Esophagus (tissue), 2 donors: Measurements from ENCODE around the gene DNAI7. TPM values are rescaled to one million over a fixed set of nuclear protein-coding genes. Genes with fewer than 3 reads are reported as not detected.

ENCODE experiments used
- H3K27ac ChIP-seq, 2 donors: one replicate each; pipeline ENCODE4 v1.5.1; 2013; ENCODE audit warnings: low read depth in 2 of 2, mild to moderate bottlenecking in 2 of 2, inconsistent platforms in 1 of 2, low read length in 1 of 2, moderate library complexity in 1 of 2
- H3K27me3 ChIP-seq, 2 donors: one replicate each; pipeline ENCODE4 v1.6.1; 2013; ENCODE audit warnings: low read length in 2 of 2, control low read depth in 1 of 2, mild to moderate bottlenecking in 1 of 2; ENCODE audit not compliant: insufficient read depth in 2 of 2, control insufficient read depth in 1 of 2
- H3K36me3 ChIP-seq, 2 donors: one replicate each; pipeline ENCODE4 v1.6.1; 2013; ENCODE audit warnings: low read length in 1 of 2; ENCODE audit not compliant: control insufficient read depth in 2 of 2, insufficient read depth in 2 of 2
- H3K4me1 ChIP-seq, 2 donors: one replicate each; pipeline ENCODE4 v1.6.1; 2013; ENCODE audit warnings: low read length in 1 of 2; ENCODE audit not compliant: control insufficient read depth in 2 of 2, insufficient read depth in 2 of 2
- H3K4me3 ChIP-seq, 2 donors: one replicate each; pipeline ENCODE4 v1.5.1; 2013; ENCODE audit warnings: low read length in 2 of 2, mild to moderate bottlenecking in 2 of 2, low read depth in 1 of 2, moderate library complexity in 1 of 2
- H3K9me3 ChIP-seq, 2 donors: one replicate each; pipeline ENCODE4 v1.6.1; 2013; ENCODE audit warnings: mild to moderate bottlenecking in 2 of 2, low read depth in 1 of 2, low read length in 1 of 2, moderate library complexity in 1 of 2; ENCODE audit not compliant: control insufficient read depth in 2 of 2, insufficient read depth in 1 of 2
- WGBS, 2 donors: extraction: QIAGEN DNeasy Blood & Tissue Kit; methylation state at CpG; one replicate each; pipeline ENCODE4 v1.1.7; 2013; 5-methylcytosine and 5-hydroxymethylcytosine counted together
- polyA plus RNA-seq, 2 donors: library from polyadenylated mRNA; stranded (reverse); fragments of 200-250 nt; gene quantifications; one replicate each; pipeline ENCODE4 v1.2.3, GENCODE V29; 2013
- donor health status: healthy with polysubstance abuse.
- donor health status: Bipolar disorder and iron deficiency.

The DNAI7 gene
- polyA plus RNA-seq, 2 donors: 0.07 to 0.18 TPM

DNA sequence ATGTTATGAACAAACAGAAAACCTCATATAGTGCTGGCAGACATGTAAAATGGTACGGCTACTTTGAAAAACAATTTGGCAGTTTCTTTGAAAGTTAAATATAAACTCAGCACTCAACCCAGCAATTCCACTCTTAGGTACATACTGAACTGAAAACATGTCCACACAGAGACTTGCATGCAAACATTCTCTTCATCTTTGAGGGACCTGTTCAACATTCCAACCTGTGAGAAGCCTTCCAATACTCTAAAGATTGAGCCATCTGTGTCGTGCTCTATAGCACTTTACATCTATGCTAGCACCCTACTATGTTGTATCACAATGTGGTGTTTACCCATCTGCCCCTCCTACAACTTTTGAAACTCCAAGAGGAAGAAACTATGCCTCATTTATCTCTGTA is 79.3 kb downstream of the DNAI7 start:
- no peaks in the 10 kb centered on the region for H3K27me3 ChIP-seq
- H3K4me1 ChIP-seq: no peaks in the 10 kb centered on the region
- no peak overlapping the region for H3K27ac ChIP-seq
- H3K9me3 ChIP-seq: no peaks in the 10 kb centered on the region
- 42 to 51% methylated on average over 2 of the region's 2 CpGs for WGBS, 2 donors
- H3K4me3 ChIP-seq: no peak overlapping the region
- no peaks in the 10 kb centered on the region for H3K36me3 ChIP-seq

DNA sequence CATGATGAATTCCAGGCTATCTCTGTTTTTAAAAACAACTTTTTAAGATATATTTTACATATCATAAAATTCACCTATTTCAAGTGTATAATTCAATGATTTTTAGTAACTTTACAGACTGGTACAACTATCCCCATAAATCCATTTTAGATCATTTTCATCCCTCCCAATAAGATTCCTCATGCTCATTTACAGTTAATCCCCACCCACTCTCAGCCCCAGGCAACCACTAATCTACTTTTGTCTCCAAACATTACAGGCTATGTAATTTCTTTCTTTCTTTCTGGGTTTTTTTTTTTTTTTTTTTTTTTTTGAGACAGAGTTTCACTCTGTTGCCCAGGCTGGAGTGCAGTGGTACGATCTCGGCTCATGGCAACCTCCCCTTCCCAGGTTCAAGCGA is 81.3 kb downstream of the DNAI7 start:
- H3K27ac ChIP-seq: no peak overlapping the region
- no peaks in the 10 kb centered on the region for H3K4me1 ChIP-seq
- no peaks in the 10 kb centered on the region for H3K9me3 ChIP-seq
- WGBS, 2 donors: 82 to 96% methylated on average over 3 of the region's 3 CpGs
- H3K4me3 ChIP-seq: no peak overlapping the region
- H3K36me3 ChIP-seq: no peaks in the 10 kb centered on the region
- H3K27me3 ChIP-seq: no peaks in the 10 kb centered on the region

DNA sequence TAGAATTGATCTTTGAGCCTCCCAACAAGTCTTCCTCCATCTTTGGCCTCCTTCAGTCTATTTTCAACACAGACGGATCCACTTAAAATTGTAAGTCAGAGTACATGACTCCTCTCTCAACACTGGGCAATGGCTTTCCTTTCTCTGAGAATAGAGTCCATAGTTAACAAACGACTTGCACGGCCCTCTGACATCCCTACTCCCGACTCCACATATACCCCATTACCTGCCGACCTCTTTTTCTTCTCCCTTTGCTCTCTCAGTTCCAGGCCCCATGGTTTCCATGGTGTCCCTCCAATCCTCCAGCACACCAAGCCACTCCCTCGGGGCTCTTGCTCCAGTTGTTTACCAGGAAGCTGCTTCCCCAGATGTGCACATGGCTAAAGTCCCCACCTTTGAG is 84.7 kb downstream of the DNAI7 start:
- no peaks in the 10 kb centered on the region for H3K4me1 ChIP-seq
- no peak overlapping the region for H3K27ac ChIP-seq
- H3K36me3 ChIP-seq: no peaks in the 10 kb centered on the region
- no peaks in the 10 kb centered on the region for H3K27me3 ChIP-seq
- 91 to 93% methylated on average over 6 of the region's 6 CpGs for WGBS, 2 donors
- H3K9me3 ChIP-seq: no peaks in the 10 kb centered on the region
- no peak overlapping the region for H3K4me3 ChIP-seq

DNA sequence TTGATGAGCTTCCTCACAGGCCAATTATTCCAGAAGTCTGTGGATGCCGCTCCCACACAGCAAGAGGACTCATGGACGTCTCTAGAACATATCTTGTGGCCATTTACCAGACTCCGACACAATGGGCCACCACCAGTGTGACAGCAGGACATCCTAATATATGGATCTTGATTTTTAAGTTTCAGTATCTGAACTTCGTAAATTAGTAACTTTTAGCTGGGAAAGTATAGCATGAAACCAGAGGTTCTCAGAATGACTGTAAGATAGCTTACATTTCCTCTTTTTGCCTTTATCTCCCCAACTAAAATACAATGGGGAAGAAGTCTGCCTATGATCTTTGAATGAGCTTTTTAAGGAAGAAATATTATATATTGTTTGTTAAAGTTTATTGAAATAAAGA is 87.0 kb downstream of the DNAI7 start:
- Histone ChIP-seq H3K4me1 (no peaks in the 10 kb centered on the region), H3K27ac (no peak overlapping the region), H3K36me3 (no peaks in the 10 kb centered on the region), H3K4me3 (no peak overlapping the region), H3K27me3 (no peaks in the 10 kb centered on the region), H3K9me3 (no peaks in the 10 kb centered on the region)
- 83 to 87% methylated on average over 4 of the region's 4 CpGs for WGBS, 2 donors

DNA sequence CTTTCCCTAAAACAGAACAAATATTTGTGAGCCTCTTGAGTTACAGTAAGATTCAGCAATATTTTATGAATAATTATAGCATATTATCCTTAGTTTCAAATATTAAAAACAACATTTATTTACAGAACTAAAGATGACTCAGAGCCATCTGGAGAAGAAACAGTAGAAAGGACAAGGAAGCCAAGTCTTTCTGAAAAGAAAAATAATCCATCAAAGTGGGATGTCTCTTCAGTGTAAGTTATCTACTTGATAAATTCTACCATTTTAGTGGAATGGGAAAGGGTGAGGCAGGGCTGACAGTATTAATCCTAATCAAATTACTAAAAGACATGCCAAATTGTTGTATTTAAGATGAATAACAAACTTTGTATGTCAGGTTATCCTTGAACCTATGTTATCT is 88.1 kb downstream of the DNAI7 start:
- Histone ChIP-seq H3K27me3 (no peaks in the 10 kb centered on the region), H3K9me3 (no peaks in the 10 kb centered on the region), H3K36me3 (no peaks in the 10 kb centered on the region), H3K27ac (no peak overlapping the region), H3K4me3 (no peak overlapping the region), H3K4me1 (no peaks in the 10 kb centered on the region)

DNA sequence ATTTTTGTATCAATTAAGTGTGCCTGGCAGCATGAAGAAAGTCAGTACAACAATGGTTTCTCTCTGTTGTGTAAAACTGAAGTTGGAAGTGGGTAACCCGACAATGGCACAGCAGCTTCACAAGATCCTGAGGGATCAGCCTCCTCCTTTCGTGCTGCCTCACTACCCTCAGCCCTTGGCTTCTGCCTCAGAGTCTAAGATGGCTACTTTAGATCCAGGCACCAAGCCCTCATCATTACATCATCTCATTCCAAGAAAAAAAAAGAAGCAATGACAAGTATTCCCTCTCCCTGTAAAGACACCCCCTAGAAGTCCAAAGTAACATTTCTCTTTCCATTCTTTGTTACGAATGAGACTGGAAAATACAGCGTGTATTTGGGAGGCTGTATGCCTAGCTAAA is 92.6 kb downstream of the DNAI7 start:
- whole genome bisulfite sequencing, 2 donors: 76 to 91% methylated on average over 4 of the region's 4 CpGs
- no peak overlapping the region for H3K27ac ChIP-seq
- no peaks in the 10 kb centered on the region for H3K27me3 ChIP-seq
- H3K9me3 ChIP-seq: no peaks in the 10 kb centered on the region
- no peak overlapping the region for H3K4me3 ChIP-seq
- H3K36me3 ChIP-seq: no peaks in the 10 kb centered on the region
- H3K4me1 ChIP-seq: no peaks in the 10 kb centered on the region

DNA sequence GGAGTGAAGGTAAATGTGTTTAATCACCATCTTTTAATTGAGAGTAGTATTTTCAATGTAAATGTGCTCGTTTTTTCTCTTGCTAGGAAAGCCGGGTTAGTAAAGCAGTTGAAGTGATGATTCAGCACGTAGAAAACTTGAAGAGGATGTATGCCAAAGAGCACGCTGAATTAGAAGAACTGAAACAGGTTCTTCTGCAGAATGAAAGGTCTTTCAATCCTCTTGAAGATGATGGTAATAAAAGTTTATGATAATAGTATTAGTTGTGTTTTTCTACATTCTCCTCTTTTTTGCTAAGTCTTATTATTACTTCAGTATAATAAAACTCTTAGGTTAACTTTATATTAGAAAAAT is 93.9 kb downstream of the DNAI7 start:
- Histone ChIP-seq H3K4me1 (no peaks in the 10 kb centered on the region), H3K27me3 (no peaks in the 10 kb centered on the region), H3K36me3 (no peaks in the 10 kb centered on the region), H3K9me3 (no peaks in the 10 kb centered on the region), H3K4me3 (no peak overlapping the region), H3K27ac (no peak overlapping the region)
- WGBS, 2 donors: 51 to 66% methylated on average over 4 of the region's 4 CpGs

DNA sequence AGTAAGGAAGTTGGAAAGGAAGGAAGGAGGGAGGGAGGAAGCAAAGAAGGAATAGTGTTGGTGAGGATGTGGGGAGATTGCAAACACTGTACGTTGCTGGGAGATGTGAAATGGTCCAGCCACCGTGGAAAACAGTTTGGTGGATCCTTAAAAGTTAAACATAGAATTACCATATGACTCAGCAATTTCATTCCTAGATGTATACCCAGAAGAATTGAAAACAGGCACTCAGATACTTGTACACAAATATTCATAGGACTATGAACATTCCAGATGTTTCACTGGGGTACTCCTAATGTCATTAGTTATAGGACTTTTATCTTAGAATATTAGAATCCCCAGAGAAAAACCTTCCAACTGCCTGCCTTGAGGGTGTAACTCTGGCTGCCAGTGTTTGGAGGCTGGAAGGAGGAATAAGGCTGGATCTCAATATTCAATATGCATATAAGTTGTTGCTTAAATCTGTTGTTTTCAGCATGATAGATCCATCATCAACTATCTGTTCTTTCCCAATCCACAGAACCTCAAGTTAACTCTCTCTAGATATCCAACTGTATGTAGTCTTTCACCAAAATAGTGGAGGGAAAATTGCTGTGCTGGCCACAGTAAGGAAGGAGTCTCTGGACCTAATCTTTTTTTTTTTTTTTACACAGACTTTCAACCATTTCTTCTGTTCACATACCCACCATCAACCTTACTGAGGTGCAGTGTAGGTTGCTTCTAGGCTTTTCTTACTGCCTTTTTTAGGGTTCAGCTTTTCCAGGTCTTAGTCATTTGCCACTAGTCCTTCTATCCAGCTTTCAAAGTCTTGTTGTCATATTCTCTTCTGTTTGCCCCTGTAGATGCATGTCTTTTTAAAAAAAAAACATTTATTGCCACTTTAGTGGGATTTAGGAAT is 94.5 kb downstream of the DNAI7 start:
- 73 to 77% methylated on average over 2 of the region's 2 CpGs for WGBS, 2 donors
- no peaks in the 10 kb centered on the region for H3K9me3 ChIP-seq
- no peak overlapping the region for H3K4me3 ChIP-seq
- H3K4me1 ChIP-seq: no peaks in the 10 kb centered on the region
- no peaks in the 10 kb centered on the region for H3K36me3 ChIP-seq
- no peak overlapping the region for H3K27ac ChIP-seq
- no peaks in the 10 kb centered on the region for H3K27me3 ChIP-seq

DNA sequence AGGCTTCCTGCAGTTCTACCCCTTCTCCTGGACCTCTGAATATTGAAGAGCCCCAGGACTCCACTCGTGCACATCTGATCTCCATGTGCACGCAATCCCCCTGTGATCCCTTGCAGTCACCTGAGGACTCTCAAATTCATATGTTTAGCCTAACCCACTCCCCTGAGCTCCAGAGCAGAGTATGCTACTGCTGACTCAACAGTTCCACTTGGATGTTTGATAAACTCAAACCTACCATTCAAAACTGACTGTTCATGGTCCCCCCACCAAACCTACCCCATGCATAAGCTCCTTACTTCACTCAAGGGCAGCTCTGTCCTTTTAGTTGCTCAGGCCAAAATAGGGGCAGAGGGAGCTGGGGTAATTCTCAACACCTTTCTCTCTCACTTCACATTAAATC is 96.0 kb downstream of the DNAI7 start:
- Histone ChIP-seq H3K27me3 (no peaks in the 10 kb centered on the region), H3K4me3 (no peak overlapping the region), H3K4me1 (no peaks in the 10 kb centered on the region), H3K36me3 (no peaks in the 10 kb centered on the region), H3K27ac (no peak overlapping the region), H3K9me3 (no peaks in the 10 kb centered on the region)
- 89 to 98% methylated on average over 2 of the region's 2 CpGs for WGBS, 2 donors

DNA sequence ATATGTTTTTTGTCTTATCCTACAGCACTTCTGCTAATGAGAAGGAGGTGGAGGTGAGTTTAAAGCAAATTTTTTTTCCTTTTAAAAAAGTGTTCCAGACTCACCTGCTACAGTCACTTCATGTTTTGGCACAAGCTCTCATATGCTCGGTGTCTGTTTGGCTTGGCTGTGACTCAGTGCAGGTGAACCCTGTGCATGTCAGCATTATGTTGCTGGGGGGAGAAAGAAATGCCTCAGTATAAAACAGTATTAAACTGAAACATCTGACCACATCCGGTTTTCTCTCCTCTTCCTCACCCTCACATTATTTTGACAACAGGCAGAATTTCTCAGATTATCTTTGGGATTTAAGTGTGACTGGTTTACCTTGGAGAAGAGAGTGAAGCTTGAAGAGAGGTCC is 105.2 kb downstream of the DNAI7 start:
- 17 to 23% methylated on average over 2 of the region's 2 CpGs for WGBS, 2 donors
- no peak overlapping the region for H3K4me3 ChIP-seq
- H3K27ac ChIP-seq: no peak overlapping the region

More for the DNA sequence above, 105.2 kb downstream of the DNAI7 start:
- H3K4me1 ChIP-seq: no peaks in the 10 kb centered on the region
- H3K36me3 ChIP-seq: no peaks in the 10 kb centered on the region
- no peaks in the 10 kb centered on the region for H3K27me3 ChIP-seq
- H3K9me3 ChIP-seq: no peaks in the 10 kb centered on the region
